Epithelial cell of prostate (primary cell): ENCODE measurements around the gene AMBRA1.
A peak's percentile ranks its signal among the peaks of the same experiment; 100 is the strongest.
"Not testable (repeated sequence)": the region's sequence is repeated elsewhere in the genome, so short reads cannot be mapped to it uniquely, and the experiment has no call there.

Experiments
- DNase-seq: peaks from one replicate; pipeline ENCODE4 v3.0.0-alpha.2; 2011; ENCODE audit warnings: low read depth, low spot score
- H3K27ac ChIP-seq: fragments of 450-650 bp; 2 replicates; pipeline ENCODE4 v1.5.1; 2017; ENCODE audit warnings: mild to moderate bottlenecking

Gene AMBRA1

DNA sequence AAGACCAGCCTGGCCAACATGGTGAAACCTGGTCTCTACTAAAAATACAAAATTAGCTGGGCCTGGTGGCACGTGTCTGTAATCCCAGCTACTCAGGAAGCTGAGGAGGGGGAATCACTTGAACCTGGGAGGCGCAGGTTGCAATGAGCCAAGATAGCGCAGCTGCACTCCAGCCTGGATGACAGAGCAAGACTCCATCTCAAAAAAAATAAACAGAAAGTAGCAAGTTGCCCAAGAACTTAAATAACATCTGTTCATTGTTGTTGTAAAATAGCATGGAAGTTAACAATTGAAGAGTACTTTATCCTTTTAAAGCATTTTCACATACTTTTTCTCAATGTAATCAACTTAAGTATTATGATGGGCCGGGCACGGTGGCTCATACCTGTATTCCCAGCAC is 5.7 kb downstream of the AMBRA1 start:
- H3K27ac ChIP-seq: no peak overlapping the region
- no peak for DNase-seq

DNA sequence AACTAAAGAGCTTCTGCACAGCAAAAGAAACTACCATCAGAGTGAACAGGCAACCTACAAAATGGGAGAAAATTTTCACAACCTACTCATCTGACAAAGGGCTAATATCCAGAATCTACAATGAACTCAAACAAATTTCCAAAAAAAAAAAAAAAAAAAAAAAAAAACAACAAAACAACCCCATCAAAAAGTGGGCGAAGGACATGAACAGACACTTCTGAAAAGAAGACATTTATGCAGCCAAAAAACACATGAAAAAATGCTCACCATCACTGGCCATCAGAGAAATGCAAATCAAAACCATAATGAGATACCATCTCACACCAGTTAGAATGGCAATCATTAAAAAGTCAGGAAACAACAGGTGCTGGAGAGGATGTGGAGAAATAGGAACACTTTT is 10.3 kb downstream of the AMBRA1 start:
- DNase-seq, H3K27ac ChIP-seq: not testable (repeated sequence)

DNA sequence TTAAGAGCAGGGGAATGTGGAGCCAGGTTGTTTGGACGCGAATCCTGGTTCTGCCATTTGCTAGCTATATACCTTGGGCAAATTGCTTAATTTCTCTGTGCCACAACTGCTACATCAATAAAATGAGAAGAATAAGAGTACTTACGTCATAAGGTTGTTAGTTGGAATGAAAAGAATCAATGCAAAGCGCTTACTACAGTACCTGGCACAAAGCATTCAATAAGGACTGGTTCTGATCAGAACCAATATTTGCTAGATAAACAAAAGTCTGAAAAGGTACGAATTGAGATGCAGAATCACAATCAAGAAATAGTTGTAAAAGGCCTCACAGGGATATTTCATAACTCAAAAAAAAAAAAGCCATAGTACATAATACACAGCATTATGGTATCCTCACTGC is 11.2 kb downstream of the AMBRA1 start:
- DNase-seq: no peak
- no peak overlapping the region for H3K27ac ChIP-seq

DNA sequence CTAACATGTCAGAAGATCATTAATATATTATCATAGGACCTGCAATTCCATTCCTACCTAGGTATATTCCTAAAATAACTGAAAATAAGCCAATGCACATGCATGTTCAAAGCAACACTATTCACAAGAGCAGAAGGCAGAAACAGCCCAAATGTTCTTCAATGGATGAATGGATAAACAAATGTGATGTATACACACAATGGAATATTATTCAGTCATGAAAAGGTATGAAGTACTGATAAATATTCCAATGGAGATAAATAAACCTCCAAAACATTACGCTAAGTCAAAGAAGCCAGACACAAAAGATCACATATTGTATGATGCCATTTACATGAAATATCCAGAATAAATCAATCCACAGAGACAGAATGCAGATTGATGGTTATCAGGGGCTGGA is 16.8 kb downstream of the AMBRA1 start:
- no peak for DNase-seq
- H3K27ac ChIP-seq: no peak overlapping the region

DNA sequence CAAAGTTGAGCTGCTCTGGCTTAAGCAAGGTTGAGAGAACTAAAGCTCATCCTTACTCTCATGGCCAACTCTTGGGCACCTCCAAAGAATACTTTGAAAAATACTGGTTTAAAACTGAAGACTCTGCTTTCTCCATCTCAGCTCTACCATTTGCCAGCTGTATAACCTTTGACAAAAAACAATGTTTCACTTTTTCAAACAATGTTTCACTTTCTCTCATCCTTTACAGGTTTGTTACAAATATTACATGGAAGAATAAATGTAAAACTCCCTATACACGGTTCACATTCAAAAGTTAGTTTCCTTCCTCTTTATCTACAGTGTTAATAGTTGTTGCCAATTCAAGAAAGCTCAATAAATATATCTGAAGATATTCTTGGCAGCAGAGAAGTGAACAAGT is 19.2 kb downstream of the AMBRA1 start:
- no peak for DNase-seq

DNA sequence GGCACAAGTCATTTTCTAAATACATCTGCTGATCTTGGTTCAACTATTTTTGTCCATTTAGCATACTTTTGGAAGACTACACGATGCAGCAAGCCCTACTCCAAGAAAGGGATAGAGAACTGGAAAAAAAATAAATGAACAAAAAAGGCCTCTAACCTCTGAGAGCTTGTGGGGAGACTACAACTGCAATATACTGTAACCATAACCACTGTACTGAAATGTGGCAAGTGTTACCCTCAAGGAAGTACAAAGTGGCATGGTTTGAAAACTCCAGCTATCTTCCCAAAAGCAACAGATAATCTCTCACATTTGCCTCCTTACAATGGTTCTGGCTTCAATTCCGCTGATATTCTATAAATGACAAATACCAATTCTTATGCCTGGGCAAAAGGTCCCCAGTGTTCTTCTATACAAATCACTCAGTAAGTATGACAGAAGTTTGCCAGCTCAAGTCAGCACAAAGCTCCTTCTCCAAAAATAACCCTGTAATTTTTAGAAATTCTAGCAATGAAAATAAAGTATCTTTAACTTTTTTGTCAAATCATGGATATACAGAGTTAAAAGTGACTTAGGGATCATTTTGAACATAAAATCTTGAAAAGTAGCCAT is 22.9 kb downstream of the AMBRA1 start:
- no peak overlapping the region for H3K27ac ChIP-seq
- DNase-seq: no peak

More for the DNA sequence above, 19.2 kb downstream of the AMBRA1 start:
- H3K27ac ChIP-seq: no peak overlapping the region

DNA sequence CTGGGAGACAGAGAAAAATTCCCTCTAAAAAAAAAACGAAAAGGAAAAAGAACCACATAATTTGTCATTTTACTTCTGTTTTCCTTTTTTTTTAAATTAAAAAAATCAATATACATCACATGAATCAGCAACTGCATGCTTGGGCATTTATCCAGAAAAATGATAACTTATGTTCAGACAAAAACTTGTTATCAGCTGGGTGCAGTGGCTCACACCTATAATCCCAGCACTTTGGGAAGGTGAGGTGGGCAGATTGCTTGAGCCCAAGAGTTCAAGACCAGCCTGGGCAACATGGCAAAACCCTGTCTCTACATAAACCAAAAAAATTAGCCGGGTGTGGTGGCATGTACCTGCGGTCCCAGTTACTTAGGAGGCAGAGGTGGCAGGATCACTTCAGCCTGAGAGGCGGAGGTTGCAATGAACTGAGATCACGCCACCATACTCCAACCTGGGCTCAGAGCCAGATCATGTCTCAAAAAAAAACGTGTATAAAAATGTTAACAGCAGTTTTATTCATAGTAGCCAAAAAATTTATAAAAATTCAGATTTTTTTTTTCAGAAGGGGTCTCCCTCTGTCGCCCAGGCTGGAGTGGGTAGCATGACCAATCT is 28.5 kb downstream of the AMBRA1 start:
- peak overlapping the region; percentile 51 for H3K27ac ChIP-seq
- DNase-seq: no peak

DNA sequence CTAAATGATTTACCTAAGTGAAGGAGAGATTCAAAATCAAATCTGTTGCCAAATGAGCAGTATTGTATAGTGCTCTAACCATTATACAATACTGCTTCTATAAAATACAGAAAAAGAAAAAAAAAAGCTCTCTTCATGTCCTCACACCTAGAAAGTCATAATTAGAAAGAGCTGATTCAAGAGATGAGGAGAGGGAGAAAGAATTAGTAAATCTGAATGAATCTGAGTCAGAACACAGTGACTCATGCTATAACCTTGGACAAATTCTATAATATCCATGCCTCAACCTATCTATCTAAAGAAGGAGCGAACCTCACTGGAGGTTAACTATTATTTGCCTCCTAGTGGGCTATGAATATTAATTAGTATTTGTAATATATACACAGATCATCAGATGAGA is 29.4 kb downstream of the AMBRA1 start:
- peak overlapping the region; percentile 51 for H3K27ac ChIP-seq
- DNase-seq: no peak

DNA sequence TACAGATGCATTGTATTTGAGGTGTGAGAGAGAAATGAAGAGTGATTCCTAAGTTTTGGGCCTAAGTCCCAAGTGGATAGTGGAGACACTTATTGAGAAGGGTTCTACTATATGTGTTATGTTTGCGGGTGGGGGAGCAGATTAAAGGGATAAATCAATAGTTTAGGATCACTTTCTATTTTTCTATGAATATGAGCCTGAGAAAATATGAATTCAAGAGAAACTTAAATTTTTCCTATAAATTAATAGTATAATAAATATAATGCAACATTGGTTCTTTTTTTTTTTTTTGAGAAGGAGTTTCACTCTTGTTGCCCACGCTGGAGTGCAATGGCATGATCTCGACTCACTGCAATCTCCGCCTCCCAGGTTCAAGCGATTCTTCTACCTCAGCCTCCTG is 31.3 kb downstream of the AMBRA1 start:
- H3K27ac ChIP-seq: no peak overlapping the region
- no peak for DNase-seq

DNA sequence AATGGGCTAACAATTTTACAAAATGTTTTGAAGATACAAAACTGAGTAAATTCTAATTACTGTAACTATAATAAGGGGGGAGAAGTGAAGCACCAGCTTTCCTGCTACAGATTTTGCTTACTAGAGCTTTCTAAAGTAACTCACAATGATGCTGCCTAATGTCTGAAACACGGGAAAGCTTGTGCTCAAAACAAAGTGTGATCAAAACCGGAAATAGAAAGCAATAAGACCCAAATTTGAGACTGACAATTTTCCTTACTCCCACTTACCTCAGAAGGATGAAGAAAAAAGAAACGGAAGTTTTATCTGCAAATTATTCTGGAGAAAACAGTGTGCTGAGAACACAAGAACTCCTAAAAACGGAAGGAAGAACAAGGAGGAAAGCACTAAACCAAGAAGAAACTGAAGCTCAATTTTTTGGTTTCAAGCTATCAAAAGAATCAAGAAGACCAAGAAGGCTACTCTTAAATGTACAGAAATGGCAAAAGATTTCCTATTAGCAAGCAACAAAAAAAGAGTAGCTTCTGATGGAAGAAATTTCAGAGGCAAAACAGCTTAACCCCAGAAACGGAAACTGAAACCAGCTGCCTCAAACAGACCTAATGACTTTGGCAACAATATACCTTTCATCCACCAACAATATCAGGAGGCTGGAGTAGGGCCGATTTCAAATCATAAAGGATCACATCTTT is 33.4 kb downstream of the AMBRA1 start:
- DNase-seq: no peak
- peak overlapping the region; percentile 46 for H3K27ac ChIP-seq

DNA sequence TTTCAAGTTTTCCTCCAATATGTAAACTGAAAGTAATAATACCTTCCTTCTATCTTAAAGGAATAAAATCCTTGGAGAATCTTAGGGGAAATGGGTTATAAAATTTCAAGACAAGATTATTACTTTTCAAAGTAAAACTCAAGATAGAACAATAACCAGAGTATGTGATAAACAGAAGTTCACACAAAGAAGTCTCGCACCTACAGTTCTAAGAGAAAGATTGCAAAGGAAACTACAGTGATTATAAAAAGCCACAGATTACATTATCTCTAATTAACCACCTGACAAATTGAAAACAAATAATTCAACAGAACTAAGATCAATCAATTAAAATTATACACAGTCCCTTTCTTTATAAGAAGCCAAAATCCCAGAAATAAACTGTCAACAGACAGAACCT is 34.0 kb downstream of the AMBRA1 start:
- peak overlapping the region; percentile 46 for H3K27ac ChIP-seq
- DNase-seq: no peak

DNA sequence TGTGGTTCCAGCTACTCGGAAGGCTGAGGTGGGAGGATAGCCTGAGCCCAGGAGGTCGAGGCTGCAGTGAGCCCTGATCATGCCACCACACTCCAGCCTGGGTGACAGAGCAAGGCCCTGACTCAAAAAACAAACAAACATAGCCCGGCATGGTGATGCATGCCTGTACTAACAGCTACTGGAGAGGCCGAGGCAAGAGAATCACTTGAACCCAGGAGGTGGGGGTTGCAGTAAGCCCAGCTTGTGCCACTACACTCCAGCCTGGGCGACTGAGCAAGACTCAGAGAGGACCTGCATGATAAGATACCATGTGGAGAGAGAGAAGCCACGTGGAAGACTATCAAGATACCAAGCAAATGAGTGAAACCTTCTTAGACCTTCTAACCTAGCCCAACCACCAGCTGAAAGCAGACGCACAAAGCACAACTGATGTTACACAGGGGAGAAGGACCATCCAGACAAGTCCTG is 36.1 kb downstream of the AMBRA1 start:
- no peak overlapping the region for H3K27ac ChIP-seq
- DNase-seq: no peak

DNA sequence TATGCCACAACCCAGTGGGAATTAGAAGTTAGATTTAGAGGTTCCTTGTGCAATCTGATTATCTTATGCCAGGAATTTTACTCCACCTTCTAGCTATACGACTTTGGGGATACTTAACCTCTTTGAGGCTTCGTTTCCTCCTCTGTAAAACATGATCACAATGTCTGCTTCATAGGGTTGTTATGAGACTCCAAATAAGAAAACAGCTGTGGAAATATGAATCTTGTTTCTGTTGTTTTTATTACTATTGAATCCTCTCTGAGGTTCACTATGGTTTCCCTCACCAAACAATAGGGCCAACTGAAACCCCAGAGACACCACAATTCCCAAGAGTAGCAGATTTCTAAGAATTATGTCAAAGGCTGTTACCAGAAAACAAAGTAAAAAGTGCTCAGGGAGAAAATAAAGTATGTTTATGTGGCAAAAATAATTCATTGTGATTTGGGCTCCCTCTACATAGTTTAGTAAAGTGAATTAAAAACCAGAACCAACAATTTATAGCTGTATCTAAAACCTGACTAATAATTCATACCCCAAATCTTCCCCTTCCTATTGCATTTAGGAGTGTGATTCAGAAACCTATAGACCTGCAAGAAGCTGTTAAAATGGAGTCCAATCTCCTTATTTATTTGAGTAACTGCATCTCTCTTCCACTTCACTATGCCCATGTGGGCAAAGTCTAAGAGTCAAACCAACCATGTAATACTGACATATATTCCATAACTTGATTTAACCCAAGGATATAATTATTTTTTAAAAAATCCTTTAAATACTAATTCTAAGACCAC is 38.4 kb downstream of the AMBRA1 start:
- DNase-seq: no peak

DNA sequence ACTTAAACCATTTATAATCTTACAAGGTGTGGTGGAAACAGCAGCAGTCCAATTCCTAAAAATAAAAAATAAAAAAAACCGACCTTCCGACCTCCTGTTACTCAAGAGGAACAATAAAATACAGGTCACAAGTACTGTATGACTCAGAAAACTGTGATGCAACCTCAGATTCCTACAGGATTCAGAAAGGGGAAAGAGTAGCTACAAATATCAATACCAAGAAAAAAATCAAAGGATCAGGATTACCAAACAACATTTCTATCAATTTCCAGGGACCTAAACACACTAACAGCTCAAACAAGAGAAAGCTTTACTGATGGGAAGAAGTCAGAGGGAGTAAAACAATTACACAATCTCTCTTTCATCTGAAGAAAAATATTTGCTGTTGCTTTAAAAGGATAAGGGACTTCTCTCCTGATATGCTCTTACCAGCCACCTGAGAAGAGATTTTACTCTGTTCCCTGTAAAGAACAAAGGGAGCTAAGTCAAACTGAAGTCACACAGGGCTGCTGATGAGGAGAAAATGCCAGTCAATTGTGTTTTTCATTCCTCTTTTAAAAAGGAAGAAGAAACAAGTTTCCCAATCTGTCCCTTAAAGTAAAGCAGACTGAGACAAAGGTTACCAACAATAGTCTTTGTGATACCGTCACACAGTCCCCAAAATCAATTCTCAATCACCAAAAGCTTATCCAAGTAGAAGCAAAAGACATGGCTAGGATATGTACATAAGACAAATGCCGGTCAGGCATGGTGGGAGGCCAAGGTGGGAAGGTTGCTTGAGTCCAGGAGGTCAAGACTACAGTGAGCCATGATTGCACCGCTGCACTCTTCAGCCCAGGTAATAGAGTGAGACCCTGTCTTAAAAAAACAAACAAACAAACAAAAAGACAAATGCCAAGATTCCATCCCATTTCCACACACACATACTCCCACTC is 39.3 kb downstream of the AMBRA1 start:
- peak; percentile 40 for DNase-seq
- H3K27ac ChIP-seq: peak overlapping the region; percentile 90

More for the DNA sequence above, 38.4 kb downstream of the AMBRA1 start:
- H3K27ac ChIP-seq: peak overlapping the region; percentile 90

DNA sequence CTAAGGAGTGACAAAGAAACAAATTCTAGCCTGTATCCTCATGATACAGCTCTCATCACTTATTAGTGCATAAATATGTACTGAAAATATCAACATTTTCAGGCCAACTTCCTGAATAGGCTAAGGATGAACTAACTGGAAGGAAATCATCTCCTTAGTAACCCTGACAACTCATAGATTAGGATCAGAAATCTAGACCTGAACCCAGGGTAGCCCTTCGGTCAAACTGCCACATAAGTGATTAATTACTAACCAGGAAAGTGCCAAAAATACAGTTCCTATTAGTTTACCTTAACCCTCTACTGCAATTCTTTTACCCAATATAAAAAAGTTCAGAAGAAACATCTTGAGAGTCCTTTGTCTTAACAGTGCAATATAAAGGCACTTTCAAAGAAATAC is 40.0 kb downstream of the AMBRA1 start:
- DNase-seq: no peak
- peak overlapping the region; percentile 90 for H3K27ac ChIP-seq

DNA sequence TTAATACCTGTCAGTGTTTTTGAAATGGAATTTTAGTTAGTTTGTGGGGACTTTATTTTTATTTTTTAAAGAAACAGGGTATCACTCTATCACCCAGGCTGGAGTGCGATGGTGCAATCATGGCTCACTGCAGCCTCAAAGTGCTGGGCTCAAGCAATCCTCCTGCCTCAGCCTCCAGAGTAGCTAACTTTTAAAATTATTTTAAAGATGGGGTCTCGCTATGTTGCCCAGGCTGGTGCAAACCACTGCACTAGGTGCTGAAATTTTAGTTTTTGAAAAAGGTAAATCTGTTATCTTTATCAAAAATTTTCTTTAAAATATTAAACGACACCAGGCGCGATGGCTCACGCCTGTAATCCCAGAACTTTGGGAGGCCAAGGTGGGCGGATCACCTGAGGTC is 42.6 kb downstream of the AMBRA1 start:
- H3K27ac ChIP-seq: no peak overlapping the region
- no peak for DNase-seq

DNA sequence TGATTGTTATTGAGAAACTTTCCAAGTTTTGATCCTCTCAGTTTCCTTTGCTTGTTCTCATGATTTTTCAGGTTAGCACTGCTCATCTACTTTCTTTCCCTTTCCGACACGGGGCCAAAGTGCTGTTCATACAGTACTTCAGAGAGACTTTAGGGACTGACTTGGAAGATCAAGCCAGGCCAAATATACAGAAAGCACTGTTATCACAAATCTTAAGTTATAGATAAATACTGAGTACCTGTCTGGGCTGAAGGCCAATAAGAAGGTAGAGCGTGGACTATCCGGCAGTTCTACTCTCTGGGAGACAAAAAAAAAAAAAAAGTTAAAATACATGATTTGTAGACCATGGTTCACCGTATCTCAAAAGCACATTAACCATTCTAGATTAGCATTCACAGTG is 46.2 kb downstream of the AMBRA1 start:
- no peak overlapping the region for H3K27ac ChIP-seq
- DNase-seq: no peak

DNA sequence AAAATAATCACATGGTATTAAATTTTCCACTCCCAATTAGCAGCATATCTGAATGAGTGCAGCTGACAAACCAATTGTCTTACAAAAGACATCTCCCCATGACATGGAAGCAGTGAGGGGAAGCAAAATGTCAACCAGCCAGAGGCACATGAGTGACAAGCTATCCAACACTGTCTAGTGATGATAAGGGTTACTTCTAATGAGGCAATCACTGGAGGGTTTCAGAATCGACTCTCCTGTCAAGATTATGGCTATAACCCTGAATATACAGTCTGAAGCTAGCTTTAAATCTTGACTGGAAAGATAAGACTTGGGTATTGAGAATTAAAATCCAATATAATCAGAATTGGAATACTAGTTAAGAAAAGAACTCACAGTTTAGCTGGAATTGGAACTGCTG is 50.3 kb downstream of the AMBRA1 start:
- DNase-seq: no peak
- no peak overlapping the region for H3K27ac ChIP-seq

DNA sequence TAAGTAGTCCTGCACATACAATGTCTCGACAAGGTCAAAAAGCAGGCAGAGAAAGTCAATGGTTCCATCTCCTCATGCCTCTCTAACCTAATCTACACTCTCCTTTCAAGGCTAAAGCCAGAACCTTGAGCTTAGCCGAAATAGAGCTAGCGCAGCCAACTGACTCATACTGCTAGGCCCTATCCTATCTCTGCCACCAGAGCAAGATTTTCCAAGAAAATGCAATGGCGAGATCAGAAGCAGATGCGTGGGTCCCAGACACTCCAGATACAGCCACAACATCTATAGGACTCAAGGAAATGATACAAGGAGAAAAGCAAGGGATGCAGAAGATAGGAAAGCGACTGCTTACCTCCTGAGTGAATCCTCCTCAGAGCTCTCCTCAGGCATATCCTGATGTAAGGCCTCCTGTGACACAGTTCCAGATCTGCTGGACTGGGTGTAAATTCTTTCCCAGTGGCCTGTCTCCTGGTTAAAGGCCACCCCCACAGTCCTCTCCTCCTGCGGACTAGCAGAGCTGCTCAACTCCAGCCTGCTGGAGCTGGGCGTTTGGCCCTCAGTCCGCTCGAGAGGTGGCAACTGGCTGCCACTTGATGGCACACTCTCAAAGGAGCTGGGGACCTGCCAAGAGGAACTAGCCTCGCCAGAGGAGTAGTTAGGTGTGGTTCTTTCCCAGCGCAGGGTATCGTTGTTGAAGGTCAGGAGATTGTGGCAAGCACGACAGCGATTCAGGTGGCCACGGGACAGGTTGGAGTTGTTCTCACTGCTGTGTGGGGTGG is 52.0 kb downstream of the AMBRA1 start:
- peak overlapping the region; percentile 28 for H3K27ac ChIP-seq
- no peak for DNase-seq
